Measurements from ENCODE around the gene KRTAP4-16.

DNA sequence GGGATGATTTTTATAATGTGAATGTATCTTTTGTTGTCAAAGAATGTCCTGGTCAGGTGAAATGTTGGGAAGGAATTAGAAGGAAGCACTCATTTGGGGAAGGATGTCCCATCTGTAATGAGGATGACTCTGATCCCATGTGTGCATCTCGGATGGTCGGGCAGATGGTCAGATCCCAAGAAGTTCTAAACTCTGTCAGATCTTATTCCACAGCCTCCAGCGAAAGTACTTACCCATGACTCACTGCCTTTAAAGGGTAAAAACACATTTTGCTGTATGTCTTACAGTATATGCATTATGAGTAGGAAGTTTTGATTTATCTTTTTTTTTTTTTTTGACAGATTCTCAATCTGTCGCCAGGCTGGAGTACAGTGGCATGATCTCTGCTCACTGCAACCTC, 16.7 kb upstream of the KRTAP4-16 start:
- TF ChIP-seq, protein P1, sequence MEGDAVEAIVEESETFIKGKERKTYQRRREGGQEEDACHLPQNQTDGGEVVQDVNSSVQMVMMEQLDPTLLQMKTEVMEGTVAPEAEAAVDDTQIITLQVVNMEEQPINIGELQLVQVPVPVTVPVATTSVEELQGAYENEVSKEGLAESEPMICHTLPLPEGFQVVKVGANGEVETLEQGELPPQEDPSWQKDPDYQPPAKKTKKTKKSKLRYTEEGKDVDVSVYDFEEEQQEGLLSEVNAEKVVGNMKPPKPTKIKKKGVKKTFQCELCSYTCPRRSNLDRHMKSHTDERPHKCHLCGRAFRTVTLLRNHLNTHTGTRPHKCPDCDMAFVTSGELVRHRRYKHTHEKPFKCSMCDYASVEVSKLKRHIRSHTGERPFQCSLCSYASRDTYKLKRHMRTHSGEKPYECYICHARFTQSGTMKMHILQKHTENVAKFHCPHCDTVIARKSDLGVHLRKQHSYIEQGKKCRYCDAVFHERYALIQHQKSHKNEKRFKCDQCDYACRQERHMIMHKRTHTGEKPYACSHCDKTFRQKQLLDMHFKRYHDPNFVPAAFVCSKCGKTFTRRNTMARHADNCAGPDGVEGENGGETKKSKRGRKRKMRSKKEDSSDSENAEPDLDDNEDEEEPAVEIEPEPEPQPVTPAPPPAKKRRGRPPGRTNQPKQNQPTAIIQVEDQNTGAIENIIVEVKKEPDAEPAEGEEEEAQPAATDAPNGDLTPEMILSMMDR (IDR thresholded peaks at IDR 0.05), result no peak
- TF ChIP-seq POLR2A (IDR thresholded peaks at IDR 0.05), result no peak
